ENCODE measurements around the gene TMEM200B. TPM values are rescaled to one million over a fixed set of nuclear protein-coding genes. Genes with fewer than 3 reads are reported as not detected.

The TMEM200B gene
- total RNA-seq, 2 donors from 2014 or later, result 1.7 to 4.8 TPM

- no peak for DNase-seq (ENCODE audit: low spot score)
- no peak overlapping the region for H3K4me3 ChIP-seq
- peaks cover 0 to 53% of the 10 kb centered on the region in 2 donors for H3K4me1 ChIP-seq
- no peaks in the 10 kb centered on the region for H3K27me3 ChIP-seq
- no peaks in the 10 kb centered on the region for H3K9me3 ChIP-seq
- no peak overlapping the region for H3K27ac ChIP-seq
- peaks cover 46% of the 10 kb centered on the region for H3K36me3 ChIP-seq
- no peak for TF ChIP-seq CTCF (IDR thresholded peaks at IDR 0.05)
Observed at GRCh38 chr1:29166291-29166878, 42.7 kb upstream of the TMEM200B start.

- Histone ChIP-seq H3K4me1 (peaks cover 0 to 43% of the 10 kb centered on the region in 2 donors), H3K27me3 (no peaks in the 10 kb centered on the region), H3K9me3 (no peaks in the 10 kb centered on the region), H3K27ac (no peak overlapping the region), H3K36me3 (peaks cover 56% of the 10 kb centered on the region), H3K4me3 (no peak overlapping the region)
- DNase-seq (ENCODE audit: low spot score), result no peak
- no peak for TF ChIP-seq CTCF (IDR thresholded peaks at IDR 0.05)
Observed at GRCh38 chr1:29164588-29164987, 40.9 kb upstream of the TMEM200B start.

- Histone ChIP-seq H3K4me1 (peaks cover 0 to 43% of the 10 kb centered on the region in 2 donors), H3K27ac (peak overlapping the region in 1 of 2 donors; percentile 1)
Observed at GRCh38 chr1:29162476-29163138, 38.9 kb upstream of the TMEM200B start.

DNA sequence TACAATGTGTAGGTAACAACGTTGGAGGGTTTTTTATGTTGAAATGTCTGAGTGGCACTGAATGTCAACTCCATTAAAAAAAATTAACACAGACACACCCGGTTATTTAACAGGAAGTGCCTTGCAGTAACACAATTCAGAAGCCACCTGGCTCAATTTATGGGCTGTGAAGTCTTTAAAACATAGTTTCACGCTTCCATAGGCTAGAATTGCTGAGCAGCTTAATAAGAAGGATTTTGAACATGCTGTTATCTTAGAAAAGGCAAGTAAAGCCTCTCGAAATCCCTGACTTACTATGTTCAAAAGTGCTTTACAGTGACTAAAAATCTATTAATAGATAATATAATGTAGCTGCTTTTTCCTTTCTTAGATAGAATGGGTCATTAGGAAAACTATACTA, 38.3 kb upstream of the TMEM200B start:
- Histone ChIP-seq H3K4me3 (no peak overlapping the region), H3K9me3 (no peaks in the 10 kb centered on the region), H3K27ac (peak overlapping the region in 1 of 2 donors; percentile 1), H3K36me3 (peaks cover 53% of the 10 kb centered on the region), H3K4me1 (peaks cover 0 to 49% of the 10 kb centered on the region in 2 donors), H3K27me3 (no peaks in the 10 kb centered on the region)
- TF ChIP-seq CTCF (IDR thresholded peaks at IDR 0.05), result no peak
- no peak for DNase-seq (ENCODE audit: low spot score)

More at GRCh38 chr1:29162476-29163138, 38.9 kb upstream of the TMEM200B start:
- Histone ChIP-seq H3K36me3 (peaks cover 58% of the 10 kb centered on the region), H3K4me3 (no peak overlapping the region), H3K9me3 (no peaks in the 10 kb centered on the region), H3K27me3 (no peaks in the 10 kb centered on the region)
- DNase-seq (ENCODE audit: low spot score), result peak; percentile 64
- TF ChIP-seq CTCF (IDR thresholded peaks at IDR 0.05), result no peak

- no peaks in the 10 kb centered on the region for H3K9me3 ChIP-seq
- H3K27ac ChIP-seq, result no peak overlapping the region
- H3K27me3 ChIP-seq, result no peaks in the 10 kb centered on the region
- H3K4me1 ChIP-seq, result peaks cover 0 to 54% of the 10 kb centered on the region in 2 donors
- TF ChIP-seq CTCF (IDR thresholded peaks at IDR 0.05), result no peak
- H3K4me3 ChIP-seq, result no peak overlapping the region
- H3K36me3 ChIP-seq, result peaks cover 44% of the 10 kb centered on the region
- DNase-seq (ENCODE audit: low spot score), result no peak
Observed at GRCh38 chr1:29159773-29160172, 36.1 kb upstream of the TMEM200B start.

Measured in right atrium auricular region (tissue), 2 donors.